CD4-positive, alpha-beta T cell treated with Interleukin-15 for 1 hour (primary cell): Measurements from ENCODE around the gene METTL23.

ENCODE experiments used
- DNase-seq: peaks from one replicate; pipeline ENCODE4 v3.0.0-alpha.2; 2020

METTL23 gene

GRCh38 chr17:76775021-76775600, 48.5 kb downstream of the METTL23 start:
- no peak for DNase-seq

- DNase-seq, result no peak
Observed at GRCh38 chr17:76781056-76781982, 54.7 kb downstream of the METTL23 start.

GRCh38 chr17:76783146-76783545, 56.5 kb downstream of the METTL23 start:
- DNase-seq, result no peak
